ENCODE data around the gene GRAMD1B.

The GRAMD1B gene

DNA sequence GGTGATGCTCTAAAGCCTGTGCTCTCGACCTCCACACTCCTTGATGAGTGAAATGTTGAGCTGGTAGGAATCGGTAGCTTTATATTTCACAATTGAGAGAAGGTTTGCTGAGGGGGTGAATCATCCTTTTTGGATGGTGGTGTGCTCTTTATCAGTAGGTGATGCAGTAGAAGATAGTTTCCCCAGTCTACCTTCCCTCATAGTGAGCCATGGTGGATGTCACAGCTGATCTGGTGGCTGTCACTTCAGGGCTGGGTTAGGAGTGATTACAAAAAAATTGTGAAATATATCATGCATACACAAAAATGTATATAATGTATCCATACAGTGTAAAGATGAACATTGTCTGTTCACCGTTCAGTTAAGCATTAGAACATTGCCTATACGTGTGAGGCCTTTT is 105.3 kb downstream of the GRAMD1B start:
- DNase-seq (ENCODE audit: low read depth), result no peak

DNA sequence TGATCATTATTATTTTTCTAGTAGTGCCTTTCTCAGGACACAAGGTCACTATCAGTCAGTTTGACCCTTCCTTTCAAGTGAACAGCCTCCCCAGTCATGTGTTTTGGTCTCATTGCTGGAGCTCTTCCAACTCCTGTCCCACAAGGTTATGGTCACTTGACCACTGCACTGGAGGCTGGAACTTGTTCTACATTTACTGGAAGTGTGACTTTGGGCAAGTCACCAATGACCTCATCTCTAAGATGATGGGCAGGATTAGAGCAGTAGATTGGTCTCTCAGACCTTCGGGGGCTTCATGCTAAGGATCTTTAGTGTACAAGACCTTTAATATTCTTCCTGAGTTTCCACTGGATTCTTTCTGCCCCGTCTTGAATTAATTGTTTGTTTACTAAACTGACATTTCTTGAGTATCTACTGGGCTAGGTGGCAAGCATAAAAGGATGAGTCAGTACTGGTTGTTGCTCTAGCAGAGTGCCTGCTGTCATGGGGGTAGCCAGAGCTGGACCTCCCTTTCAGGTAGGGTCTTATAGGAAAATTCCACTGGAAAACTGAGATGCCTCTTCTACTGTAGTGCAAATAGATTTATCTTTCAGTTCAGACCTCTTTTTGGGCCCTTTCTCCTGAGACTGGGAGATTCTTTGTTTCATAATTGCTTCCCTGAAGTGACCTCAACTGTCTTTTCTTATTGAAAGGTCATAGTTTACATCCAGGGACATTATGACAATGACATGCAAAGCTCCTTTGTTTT is 106.8 kb downstream of the GRAMD1B start:
- no peak for DNase-seq (ENCODE audit: low read depth)

DNA sequence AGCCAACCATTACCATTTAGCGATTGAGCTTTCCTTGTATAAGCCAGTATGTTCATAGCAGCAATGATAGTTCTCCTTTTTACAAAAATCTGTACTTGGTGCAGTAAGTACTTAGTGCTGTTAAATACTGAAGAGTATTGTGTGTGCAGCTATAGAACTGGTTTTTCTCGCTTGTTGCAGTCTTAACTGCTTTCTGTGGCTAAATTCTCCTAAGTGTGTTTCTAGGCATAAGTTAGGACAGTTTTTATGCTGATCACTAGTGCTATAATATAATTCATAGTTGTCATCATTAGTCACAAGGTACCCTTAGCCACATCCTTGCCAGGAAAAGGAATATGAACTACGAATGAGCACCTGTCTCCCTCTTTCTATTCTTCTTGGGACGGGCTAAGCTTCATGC is 107.7 kb downstream of the GRAMD1B start:
- DNase-seq (ENCODE audit: low read depth), result no peak

DNA sequence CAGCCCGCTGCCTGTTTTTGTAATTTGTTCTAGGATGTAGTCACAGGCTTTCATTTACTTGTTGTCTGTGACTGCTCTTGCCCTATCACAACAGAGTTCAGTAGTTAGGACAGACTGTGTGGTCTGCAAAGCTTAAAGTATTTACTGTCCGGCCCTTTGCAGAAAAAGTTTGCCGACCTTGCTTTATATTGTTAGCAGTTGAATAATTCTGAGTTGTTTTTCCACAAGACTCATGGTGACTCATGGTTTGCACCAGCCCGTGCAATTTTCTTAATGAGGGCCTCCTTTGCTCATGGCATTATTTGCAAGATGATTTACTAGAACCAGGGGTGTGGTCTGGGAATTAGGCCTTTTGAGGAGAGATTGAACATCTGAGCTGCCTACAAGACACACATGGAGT is 113.7 kb downstream of the GRAMD1B start:
- DNase-seq (ENCODE audit: low read depth), result no peak

DNA sequence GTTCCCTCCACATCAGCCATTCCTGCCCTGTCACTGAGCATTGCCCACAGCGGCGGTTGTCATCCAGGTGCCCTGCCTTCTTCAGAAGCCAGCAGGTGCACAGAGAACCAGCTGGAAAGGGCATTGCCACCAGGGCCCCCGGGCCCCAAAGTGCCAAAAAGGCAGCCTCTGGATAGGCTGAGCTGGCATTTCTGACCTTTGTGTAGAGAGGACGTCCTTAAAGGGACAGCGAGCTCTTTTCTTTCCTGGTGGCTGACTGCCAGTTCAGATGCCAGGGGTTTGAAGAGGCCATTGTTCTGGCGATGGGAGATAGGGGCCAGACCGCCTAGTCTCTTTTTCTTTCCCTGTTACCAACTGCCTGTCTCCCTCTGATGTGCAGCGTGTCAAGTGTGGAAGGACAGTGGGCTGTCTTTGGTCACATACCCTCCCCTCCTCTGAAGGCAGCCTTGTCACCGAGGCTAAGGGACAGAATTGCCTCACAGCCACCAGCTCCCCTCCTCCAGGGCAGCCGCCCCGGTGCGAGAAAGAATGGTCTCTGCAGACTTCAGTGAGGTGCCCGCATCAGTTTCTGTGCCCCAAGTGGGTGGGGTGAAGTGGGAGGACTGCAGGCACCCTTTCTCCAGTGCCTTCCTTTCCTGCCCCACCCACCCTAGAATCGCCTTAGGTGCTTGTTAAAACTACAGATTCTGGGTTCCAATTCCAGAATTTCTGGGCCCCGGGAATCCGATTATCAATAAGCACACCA is 114.7 kb downstream of the GRAMD1B start:
- no peak for DNase-seq (ENCODE audit: low read depth)

DNA sequence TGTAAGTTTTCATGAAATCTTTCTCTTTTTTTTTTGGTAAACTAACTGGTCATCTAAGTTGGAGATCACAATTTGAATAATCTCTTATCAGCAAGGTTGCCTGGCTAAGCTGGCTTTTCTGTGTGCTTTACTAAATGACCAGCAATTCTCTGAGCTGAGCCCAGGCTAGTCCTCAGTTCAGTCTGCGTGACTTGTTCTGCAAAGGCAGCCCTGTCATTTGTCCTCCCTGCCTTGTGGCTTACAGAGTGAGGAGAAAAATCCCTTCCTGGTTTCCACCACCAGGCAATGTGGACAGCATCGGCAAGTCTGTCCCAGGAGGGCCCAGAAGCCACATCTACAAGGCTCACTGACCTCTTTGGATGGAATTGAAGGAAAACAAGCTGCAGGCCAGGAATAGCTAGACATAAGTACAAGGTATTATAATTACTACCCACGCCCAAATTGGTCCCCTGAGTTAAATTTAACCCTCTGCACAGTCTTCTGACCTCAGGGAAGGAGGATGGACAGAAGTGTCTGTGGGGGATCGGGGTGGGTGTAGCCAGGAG is 115.7 kb downstream of the GRAMD1B start:
- DNase-seq (ENCODE audit: low read depth), result no peak

DNA sequence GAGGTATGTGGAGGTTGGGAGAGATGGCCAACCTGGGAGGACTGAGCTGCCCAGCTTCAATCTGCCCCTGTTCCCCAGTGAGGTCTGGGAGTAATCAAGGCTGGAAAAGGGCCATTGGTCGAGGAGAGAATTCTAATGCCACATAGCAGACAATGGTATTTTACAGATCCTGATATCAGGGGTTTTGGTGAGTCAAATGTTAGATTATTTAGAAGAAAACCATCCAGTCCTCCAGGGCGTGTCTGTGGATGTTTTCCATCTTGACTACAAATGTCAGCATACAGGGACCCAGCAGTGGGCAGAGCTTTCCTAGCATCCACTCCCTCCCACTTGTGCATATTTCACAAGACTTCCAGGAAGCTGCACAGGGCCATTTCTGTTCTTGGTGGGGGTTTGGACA is 116.4 kb downstream of the GRAMD1B start:
- DNase-seq (ENCODE audit: low read depth), result no peak

DNA sequence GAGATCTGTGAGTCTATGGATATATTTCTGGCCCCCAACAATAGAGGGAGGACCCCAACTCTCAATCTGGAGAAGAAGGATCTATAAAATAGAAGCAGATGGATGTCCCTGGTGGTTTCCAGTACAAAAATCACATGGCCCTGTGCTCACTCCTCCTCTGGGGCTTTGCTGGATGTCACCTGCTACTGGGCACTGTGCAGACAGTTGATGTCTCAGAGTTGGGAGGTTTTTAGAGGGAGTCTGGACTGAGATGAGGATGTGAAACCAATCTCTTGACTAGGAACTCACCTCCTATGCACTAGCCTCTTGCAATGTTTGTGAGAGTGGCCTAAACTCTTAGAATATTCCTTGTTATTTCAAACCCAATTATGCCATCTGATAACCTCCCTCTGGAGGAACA is 117.1 kb downstream of the GRAMD1B start:
- no peak for DNase-seq (ENCODE audit: low read depth)

DNA sequence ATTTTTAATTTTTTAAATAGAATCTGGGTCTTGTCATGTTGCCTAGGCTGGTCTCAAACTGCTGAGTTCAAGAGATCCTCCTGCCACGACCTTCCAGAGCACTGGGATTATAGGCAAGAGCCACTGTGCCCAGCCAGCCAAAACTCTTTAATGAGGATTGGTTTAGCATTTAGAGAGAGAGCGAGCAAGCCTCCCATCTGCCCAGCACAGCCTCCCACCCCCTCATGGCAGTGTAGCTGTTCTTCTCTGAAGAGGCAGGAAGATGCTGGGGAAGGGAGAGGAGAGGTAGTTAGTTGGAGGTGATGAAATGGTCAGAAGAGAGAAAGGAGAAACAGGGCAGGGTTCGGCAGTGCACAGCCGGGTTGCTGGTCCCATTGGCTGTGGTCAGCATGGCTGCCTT is 118.7 kb downstream of the GRAMD1B start:
- no peak for DNase-seq (ENCODE audit: low read depth)

DNA sequence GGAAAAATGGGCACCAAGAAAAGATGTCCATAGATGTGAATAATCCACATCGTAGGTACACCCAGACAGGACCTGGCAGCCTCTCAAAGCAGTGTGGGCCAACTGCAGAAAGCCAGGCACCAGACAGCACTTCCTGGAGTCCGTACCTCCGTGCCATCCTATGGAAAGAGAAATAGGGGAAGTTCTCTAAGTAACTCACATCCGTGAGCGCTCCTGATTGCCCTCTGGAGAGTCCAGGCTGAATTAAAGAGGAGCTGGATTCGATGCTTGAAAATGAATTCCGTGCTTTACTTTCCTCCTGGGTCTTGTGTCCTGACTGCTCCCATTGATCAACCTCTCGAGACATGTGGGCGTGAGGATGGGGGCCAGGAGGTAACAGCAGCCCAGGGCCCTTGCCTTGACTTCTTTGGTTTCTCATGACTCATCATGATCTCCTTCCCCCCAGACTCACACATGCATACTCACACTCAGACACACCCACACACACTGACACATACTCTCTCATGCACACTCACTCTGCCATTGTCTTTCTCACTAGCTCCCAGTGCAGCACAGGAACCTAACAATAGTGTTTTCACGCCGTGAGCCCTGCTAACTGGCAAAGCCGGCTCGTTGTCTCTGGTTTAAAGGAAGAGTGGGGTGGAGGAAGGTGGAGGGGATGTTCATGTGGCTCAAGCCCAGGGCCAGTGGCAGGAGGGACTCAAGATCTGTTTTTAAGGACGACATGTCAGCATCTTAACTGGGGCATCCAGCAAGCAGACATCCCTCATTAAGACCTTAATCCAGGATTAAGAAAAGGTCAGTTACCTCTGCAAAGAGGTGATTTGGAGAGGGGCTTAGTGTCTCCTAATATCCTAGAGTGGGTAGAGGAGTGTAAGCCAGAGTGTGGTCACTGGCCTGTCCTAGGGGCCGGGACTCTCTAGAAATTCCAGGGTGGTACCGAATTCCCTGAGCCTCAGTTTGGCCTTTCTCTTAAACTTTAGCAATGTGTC is 120.2 kb downstream of the GRAMD1B start:
- DNase-seq (ENCODE audit: low read depth), result no peak

DNA sequence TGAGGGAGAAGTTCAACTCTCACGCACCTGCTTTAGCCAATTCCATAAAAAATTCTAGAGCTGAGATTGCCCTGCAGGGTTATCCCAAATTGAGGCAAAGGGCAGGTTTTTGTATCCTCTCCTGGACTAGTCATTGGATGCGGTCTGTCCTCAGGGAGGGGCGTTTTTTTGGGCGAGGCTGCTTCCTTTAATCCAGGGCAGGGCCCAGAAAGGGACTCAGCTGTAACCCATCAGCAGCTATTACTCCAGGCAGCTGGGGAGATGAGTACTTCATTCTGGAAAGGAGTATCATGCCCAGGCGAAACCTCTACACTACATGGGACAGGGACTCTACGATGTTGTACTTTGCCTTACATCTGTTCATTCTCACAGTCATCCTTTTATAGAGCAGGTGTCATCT is 121.0 kb downstream of the GRAMD1B start:
- no peak for DNase-seq (ENCODE audit: low read depth)

DNA sequence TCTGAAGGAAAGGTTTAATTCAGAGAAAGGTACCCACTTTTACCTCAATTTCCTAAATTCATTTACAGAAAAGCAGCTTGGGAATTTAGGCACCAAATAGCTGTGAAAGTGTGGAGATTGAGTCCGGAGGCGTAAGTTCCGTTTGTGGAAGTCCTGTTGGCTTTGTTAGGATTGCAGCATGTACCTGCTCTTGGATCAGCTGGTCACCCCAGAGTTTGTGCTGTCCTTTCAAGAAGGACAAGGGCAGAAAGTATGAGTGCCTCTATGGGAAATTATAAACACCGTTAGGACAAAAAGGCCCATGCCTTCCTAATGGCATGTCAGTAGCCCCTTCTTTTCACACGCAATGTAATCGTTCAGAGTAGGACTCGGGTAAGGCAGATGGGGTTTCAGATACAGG is 126.6 kb downstream of the GRAMD1B start:
- DNase-seq (ENCODE audit: low read depth), result no peak

DNA sequence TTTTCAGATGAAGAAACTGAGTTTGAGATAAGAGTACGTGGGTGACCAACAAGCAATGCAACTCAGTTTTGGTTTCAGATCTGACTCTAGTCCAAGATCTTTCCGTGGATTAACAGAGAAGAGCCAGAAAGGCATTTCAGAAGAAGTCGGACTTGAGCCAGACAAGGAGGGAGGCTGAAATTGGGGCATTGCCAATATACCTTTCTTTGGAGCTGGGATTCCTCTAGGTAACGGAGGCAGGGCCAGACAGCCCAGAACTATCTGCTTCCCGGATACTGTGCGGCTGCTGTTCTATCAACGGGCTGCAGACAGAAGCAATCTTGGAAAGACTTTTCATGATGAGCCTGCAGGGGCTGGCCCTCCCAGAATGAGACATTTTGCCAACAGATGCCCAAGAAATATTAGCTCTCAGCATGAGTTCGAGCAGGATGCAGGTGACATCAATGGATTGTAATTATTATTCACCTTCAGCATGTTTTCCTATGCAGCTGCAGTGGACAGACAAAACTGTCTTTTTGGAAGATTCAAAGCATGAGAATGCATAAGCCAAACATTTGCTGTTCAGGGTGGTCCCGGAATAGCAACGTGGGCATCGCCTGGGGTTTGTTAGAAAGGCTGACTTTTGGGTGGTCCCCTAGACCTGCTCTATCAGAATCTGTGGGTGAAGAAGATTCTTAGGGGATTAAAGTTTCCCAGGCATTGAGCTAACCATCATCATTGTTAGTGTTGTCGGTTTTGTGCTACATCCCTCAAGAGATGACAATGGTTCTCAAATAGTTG is 128.7 kb downstream of the GRAMD1B start:
- no peak for DNase-seq (ENCODE audit: low read depth)

DNA sequence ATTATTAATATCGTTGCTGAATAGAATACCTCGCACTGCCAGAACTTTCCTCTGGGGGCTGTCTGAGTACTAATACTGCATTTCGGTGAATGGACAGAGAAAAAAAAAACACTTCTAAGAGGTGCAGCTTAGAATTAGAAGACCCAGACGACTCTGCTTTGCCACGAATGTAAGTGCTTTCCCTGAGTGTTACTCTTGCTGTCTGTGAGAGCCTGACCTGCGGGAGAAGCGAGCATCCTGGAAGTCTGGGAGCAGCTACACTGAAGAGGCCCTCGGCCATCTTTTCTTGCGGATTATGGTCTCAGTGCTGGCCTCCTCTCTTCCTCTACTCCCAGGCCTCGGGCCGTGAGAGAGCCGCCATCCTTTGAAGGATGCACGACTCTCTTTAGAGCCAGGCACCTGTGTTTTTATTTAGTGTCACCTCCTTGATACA is 129.5 kb downstream of the GRAMD1B start:
- no peak for DNase-seq (ENCODE audit: low read depth)

DNA sequence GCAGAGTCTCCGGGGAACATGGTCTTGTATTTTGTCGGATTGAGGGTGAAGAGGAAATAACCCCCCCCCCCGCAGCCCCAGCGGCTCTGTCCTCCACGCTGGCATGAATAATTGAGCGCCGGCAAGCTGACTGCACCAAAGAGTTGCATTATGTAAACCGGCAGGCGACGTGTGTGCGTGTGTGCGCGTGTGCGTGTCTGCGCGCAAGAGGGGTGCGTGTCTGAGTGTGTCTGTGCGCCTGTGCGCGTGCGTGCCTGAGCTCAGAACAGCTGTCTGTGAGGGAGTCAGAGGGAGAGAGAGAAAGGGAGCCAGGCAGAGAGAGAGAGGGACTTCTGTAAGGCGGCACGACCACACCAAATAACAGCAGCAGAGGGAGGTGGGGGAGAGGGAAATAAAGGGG is 129.9 kb downstream of the GRAMD1B start:
- DNase-seq (ENCODE audit: low read depth), result no peak

DNA sequence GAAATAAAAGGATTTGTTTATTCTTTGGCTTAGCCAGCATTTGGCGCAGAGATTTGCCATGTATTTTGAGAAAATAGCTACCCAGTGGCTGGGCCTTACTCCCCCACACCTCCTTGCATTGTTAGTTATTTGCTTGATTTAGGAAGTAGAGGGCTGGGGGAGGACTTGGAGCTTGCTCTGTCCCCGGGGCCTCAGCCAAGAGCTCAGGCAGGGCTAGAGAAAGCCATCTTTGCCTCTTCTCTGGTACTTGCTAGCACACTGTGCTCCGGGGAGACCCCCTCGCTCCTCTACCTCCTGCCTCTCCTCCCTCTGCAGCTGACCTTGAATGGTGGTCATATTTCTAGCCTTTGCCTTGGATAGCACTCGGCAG is 131.3 kb downstream of the GRAMD1B start:
- DNase-seq (ENCODE audit: low read depth), result no peak

DNA sequence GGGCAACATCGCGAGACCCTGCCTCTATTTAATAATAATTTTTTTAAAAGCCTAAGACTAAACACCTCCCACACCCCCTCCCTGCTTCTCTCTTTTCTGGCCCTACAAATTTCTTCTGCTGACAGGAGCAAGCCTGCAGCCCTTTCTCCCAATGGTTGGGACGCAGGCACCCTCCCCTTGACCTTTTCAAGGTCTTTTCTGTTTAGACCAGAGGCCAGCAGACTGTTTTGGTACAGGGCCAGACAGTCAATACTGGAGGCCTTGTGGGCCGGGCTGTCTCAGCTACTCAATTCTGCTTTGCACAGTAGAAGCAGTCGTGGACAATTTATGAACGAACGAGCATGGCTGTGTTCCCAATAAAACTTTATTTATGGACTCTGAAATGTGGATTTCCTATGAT is 132.1 kb downstream of the GRAMD1B start:
- no peak for DNase-seq (ENCODE audit: low read depth)

DNA sequence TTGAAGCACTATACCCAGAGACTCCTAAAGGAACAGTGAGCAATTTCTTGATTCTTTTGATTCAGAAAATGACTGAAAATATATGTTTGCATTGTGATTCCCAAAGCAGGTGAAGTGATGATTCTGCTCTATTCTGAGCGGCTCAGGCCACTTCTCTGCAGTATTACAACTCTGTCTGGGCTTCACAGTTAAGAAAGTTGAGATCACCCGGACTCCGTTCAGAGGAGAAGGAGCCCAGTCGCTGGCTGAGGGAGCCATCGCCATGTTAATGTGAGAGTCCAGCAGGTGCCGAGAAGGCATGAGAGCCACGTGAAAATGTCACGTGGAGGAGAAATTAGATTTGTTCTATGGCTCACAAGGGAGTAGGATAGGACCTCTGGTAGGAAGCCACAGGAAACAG is 132.8 kb downstream of the GRAMD1B start:
- no peak for DNase-seq (ENCODE audit: low read depth)

DNA sequence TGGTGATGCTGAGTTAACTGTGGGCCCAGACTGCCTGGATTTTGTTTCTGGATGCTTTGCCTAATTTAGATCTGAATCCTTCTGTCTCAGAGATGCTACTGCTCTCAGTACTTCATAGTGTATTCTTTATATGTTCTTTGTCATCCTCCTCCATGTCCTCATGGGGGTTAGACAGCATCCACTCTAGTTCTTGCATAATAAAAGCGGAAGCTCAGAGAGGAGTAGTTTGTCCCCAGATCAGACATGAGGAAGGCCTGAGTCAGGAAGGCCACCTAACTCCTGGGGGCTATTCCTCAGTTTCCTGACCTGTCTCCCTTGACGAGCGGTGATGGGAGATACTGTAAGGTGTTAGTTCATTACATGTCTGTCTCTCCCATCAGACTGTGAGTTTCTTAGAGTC is 134.2 kb downstream of the GRAMD1B start:
- DNase-seq (ENCODE audit: low read depth), result no peak

DNA sequence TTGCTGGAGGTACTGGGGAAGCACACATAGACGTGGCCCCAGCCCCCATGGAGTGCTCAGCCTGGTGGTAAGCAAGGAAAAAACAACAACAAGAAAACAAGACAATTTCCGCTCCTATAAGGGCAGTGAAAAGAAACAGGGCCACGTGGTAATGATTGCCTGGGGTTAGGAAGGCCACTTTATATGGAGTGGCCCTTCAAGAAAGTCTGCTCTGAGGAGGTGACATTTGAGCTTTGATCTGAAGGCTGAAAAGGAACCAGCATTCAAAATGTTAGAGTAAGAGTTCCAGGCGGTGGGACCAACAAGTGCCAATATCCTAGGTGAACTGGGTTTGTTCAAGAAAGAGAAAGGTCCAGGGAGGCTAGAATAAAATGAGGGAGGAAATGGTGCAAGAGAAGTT is 136.8 kb downstream of the GRAMD1B start:
- DNase-seq (ENCODE audit: low read depth), result no peak

DNA sequence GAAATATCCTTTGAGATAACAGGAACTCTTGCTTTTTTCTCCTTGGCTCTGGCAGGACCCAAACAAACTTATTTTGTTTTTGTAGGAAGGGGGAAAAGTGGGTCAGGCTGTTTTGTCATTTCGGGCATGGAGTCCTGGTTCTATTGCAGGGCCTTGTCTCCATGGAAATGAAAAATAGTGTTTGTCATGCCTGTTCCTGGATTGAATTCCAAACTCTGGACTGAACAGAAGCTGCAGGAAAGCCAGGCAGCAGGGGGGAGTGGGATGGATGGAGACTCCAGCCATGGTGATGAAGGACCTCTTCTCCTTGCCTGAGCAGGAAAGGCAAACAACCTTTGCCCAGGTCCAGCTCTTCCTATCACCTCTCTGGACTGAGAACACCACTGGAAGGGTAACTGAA is 137.4 kb downstream of the GRAMD1B start:
- no peak for DNase-seq (ENCODE audit: low read depth)

All from activated T-helper 1 cell treated with Interleukin-2 at 50 U/mL for 16 hours (primary cell).